NCI-H2196 treated with DMSO at 0.1 percent for 48 hours (cell line): ENCODE measurements around the gene WFDC12.
"Not testable (repeated sequence)": the region's sequence is repeated elsewhere in the genome, so short reads cannot be mapped to it uniquely, and the experiment has no call there.

Source experiments
- DNase-seq: peaks from one replicate; lab custom pipeline; 2025; ENCODE audit not compliant: unreplicated experiment; lab: John Stamatoyannopoulos, UW

The WFDC12 gene

GRCh38 chr20:45124365-45124764, at the start of gene WFDC12:
Gene WFDC12, minus strand, starts transcription at chr20:45124465. Its CDS starts 18 bp downstream, at chr20:45124447.
- no peak for DNase-seq

GRCh38 chr20:45173522-45173921, 49.3 kb upstream of the WFDC12 start:
- no peak for DNase-seq

GRCh38 chr20:45164906-45165305, 40.6 kb upstream of the WFDC12 start:
- DNase-seq = no peak

- DNase-seq = no peak
These were observed 39.0 kb upstream of the WFDC12 start for GRCh38 chr20:45163083-45163803.

- DNase-seq = no peak
These were observed 33.7 kb upstream of the WFDC12 start for GRCh38 chr20:45157962-45158361.

GRCh38 chr20:45156713-45157112, 32.4 kb upstream of the WFDC12 start:
- no peak for DNase-seq

GRCh38 chr20:45154794-45155193, 30.5 kb upstream of the WFDC12 start:
- DNase-seq = not testable (repeated sequence)

GRCh38 chr20:45154183-45154582, 29.9 kb upstream of the WFDC12 start:
- DNase-seq = no peak

- DNase-seq = no peak
These were observed 29.5 kb upstream of the WFDC12 start for GRCh38 chr20:45153752-45154151.

GRCh38 chr20:45153147-45153546, 28.9 kb upstream of the WFDC12 start:
- DNase-seq = no peak

GRCh38 chr20:45152405-45152804, 28.1 kb upstream of the WFDC12 start:
- no peak for DNase-seq

- DNase-seq = no peak
These were observed 24.8 kb upstream of the WFDC12 start for GRCh38 chr20:45149062-45149461.

GRCh38 chr20:45140836-45141235, 16.6 kb upstream of the WFDC12 start:
- no peak for DNase-seq

- DNase-seq = not testable (repeated sequence)
These were observed 15.6 kb upstream of the WFDC12 start for GRCh38 chr20:45139733-45140375.

GRCh38 chr20:45138561-45139300, 14.5 kb upstream of the WFDC12 start:
- DNase-seq = no peak

GRCh38 chr20:45136911-45137310, 12.6 kb upstream of the WFDC12 start:
- no peak for DNase-seq

GRCh38 chr20:45128099-45128498, 3.8 kb upstream of the WFDC12 start:
- no peak for DNase-seq

- no peak for DNase-seq
These were observed 2.9 kb downstream of the WFDC12 start for GRCh38 chr20:45121388-45121787.

- DNase-seq = no peak
These were observed 4.6 kb downstream of the WFDC12 start for GRCh38 chr20:45119556-45120266.

- no peak for DNase-seq
These were observed 6.2 kb downstream of the WFDC12 start for GRCh38 chr20:45118028-45118427.

GRCh38 chr20:45117581-45117980, 6.7 kb downstream of the WFDC12 start:
- no peak for DNase-seq
